CD4-positive, alpha-beta T cell treated with Interleukin-15 for 1 hour (primary cell): ENCODE measurements around the gene ABCF3.

Experiments used
- DNase-seq: peaks from one replicate; pipeline ENCODE4 v3.0.0-alpha.2; 2020

ABCF3 gene

DNA sequence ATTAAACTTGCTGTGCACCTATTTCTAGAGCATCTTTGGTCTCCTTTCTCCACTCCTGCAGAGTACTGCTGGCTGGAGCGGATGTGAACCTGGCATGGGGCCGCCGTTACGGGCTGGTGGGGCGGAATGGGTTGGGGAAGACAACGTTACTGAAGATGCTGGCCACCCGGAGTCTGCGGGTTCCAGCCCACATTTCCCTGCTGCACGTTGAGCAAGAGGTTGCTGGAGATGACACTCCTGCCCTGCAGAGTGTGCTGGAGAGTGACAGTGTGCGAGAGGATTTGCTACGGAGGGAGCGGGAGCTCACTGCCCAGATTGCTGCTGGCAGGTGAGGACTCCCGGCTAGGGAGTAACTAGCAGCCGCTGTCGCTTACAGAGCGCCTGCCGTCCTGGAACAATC, 2.1 kb downstream of the ABCF3 start:
- no peak for DNase-seq

DNA sequence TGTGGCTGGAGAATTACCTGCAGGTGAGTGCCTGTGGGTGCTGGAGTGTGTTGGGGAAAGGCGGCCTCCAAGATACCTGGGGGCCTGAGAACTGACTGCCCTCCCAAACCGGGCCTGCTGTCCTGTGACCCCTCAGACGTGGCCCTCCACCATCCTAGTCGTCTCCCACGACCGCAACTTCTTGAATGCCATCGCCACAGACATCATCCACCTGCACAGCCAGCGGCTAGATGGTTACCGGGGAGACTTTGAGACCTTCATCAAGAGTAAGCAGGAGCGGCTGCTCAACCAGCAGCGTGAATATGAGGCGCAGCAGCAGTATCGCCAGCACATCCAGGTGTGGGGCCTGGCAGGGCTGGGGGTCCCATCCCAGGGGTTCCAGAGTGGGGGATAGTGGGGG, 3.4 kb downstream of the ABCF3 start:
- DNase-seq, result no peak

DNA sequence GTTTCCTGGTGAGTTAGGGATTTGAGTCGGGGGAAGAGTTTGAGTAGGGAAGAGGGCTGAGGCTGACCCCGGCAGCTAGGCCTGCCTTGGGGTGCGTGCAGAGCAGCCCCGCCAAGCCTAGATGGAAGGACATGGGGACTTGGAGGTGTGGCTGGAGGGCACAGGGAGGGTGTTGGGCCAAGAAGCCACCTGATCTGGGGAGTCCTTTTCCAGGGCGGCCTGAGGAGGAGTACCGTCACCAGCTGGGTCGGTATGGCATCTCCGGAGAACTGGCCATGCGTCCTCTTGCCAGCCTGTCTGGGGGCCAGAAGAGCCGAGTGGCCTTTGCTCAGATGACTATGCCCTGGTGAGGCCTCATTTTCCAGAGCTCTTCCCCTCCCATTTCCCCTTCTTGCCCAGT, 6.9 kb downstream of the ABCF3 start:
- DNase-seq, result no peak

DNA sequence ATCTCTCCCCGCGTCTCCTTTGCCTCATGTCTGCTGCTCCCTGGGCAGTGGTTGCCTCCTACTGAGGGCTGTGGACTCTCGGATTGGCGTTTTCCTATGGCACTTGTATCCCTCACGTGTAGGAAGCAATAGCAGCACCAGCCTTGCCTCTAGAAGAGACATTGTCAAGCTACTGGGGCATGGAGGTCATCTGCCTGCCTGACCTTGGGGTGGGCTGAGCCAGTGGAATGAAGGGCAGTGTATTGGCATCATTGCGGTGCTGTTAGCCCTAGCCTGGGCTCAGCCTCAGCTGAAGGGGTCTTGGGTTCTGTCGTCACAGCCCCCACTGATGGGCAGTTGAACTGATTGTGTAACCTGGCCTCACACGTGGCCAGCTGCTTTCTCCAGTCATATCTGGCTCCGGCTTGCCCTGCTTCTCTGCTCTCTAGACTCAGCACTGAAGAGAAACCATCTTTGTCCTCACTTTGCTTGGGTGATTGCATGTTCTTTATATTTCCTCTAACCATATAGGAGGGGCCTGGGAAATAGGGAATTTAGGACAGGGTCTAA, 8.1 kb downstream of the ABCF3 start:
- no peak for DNase-seq

DNA sequence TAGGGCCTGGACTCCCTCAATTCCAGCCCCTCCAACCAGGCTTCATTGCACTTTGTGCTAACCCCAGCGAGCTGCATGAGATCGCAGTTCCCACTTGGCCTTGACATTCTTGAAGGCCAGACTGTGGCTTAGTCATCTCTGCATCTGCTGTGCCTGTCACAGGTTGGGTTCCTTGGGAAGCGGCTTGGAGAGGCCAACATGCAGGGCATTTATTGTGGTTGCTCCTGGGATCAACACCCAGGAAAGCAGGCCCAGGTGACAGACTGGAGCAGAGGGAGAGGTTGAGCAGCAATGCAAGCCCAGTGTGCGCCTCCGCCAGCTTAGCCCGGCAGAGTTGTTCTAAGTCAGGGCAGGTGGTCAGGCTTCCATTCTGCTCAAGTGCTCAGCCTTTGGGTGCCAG, 10.5 kb downstream of the ABCF3 start:
- DNase-seq, result no peak

DNA sequence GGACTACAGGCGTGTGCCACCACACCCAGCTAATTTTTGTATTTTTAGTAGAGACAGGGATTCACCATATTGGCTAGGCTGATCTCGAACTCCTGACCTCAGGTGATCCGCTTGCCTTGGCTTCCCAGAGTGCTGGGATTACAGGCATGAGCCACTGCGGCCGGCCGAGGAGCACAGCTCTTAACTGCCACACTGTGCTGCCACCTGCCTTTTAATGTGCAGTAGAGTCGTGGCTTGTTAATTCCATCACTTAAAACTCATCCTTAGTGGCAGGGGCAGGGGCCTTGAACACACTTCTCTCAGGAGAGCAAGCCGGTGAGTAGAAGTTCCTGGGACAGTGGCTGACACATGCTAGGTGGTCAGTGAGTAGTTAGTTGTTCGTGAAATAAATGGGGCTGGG, 12.5 kb downstream of the ABCF3 start:
- no peak for DNase-seq

DNA sequence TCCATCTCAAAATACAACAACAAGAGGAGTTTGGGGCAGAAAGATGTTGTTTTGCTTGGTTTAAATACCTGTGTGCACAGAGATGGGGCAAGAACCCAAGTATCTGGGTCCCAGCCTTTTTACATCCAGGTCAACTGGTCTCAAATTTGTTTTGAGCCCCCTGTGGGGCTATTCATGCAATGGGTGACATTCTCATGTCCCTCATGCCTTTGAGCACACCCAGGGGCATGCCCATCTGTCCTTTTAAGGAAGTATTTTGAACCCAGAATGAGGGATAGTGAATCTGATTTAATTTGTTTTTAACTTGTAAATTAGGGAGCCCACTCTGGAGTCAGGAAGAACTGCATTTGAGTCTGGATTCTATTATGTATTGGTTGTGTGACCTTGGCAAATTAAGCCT, 14.8 kb downstream of the ABCF3 start:
- DNase-seq, result no peak

DNA sequence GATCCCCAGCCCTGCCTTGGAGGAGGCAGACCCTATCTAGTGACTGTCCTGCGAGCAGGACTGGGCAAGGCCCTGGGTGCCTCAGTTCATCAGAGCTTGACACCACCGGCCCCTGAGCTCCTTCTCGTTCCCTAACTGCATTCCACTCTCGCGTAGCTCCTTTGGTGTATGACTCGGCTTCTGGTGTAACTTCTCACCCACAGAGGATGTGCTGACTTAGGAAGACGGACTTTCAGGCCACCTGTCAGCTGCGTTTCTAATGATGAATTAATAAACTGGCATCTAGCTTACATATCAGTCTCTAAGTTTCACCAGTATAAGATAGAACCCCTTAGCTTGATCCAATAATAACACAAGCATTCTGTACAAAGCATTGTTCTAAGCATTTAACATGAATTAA, 17.5 kb downstream of the ABCF3 start:
- DNase-seq, result no peak

DNA sequence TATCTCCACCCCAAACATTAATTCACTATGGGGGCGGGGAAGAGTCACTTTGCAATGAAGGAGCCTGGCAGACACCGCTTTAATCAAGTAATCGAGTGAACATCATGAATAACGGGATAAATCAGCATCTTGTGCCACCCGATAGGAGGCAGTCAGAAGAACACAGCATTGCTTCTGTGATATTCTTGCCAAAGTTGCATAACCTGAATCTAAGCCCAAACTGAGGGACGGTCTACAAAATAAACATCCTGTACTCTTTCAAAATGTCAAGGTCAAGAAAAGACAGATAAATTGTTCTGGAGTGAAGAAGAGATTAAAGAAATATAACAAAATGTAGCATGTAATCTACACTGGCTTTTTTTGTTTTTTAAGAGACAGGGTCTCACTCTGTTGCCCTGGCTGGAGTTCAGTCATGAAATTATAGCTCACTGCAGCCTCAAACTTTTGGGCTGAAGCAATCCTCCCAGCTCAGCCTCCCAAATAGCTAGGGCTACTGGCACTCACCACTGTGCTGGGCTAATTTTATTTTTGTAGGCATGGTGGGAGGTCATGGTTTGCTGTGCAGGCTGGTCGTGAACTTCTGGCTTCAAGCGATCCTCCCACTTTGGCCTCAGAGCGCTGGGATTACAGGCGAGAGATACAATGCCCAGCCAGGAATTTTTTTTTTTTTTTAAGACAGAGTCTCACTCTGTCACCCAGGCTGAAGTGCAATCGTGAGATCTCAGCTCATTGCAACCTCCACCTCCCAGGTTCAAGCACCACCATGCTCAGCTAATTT, 23.3 kb downstream of the ABCF3 start:
- DNase-seq, result no peak

DNA sequence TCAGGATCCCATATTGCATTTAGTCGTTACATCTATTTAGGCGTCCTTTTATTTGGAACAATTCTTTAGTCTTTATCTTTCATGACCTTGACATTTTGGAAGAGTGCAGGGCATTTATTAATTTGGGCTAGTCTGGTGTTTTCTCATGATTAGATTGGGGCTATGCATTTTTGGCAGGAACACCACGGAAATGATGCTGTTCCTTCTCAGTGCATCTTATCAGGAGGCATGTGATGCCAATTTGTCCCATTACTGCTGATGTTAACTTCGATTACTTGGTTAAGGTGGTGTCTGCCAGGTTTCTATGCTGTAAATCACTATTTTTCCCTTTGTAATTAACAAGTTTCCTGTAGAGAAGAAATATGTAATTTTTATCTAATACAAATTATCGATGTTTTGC, 25.3 kb downstream of the ABCF3 start:
- no peak for DNase-seq

DNA sequence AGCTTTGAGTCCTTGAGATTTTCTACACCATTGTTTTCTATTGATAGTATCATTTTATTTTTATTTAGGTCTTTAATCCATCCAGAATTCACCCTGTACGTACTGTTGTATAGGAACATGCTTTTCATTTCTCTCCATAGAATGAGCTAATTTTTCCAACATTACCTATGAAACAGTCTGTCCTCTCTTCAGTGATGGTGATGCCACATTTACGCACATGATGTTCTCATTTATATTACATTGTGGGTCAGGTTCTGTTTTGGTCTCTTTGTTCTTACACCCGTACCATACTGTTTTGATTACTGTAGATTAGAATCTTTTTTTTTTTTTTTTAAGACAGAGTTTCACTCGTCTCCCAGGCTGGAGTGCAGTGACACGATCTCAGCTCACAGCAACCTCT, 25.7 kb downstream of the ABCF3 start:
- no peak for DNase-seq

DNA sequence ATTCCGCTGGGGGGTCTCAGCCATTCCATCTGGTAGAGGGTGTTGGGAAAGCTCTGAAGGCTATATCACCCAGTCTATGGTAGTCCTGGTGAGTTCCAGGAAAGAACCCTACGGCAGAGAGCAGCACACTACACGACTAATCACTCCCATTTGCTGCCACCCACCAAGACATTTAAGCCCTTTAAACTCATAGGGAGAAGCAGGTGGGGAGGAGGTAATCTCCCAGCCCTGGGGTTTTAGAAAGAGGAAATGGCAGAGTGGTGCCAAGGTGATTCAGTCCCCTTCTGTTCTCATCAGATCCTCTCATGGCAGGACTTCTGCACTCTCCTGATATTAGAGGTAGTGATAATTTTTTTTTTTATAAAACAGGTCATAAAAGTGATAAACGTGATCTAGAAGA, 32.8 kb downstream of the ABCF3 start:
- no peak for DNase-seq

DNA sequence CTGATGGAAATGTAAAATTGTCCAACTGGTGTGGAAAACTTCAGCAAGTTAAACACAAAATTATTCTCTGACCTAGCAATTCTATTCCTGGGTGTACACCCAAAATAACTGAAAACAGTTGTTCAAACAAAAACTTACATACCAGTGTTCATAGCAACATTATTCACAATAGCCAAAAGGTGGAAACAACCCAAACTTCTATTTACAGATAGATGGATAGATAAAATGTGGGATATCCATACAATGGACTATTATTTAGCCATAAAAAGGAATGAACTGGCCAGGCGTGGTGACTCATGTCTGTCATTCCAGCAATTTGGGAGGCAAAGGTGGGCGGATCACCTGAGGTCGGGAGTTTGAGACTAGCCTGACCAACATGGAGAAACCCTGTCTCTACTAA, 36.5 kb downstream of the ABCF3 start:
- DNase-seq, result no peak

DNA sequence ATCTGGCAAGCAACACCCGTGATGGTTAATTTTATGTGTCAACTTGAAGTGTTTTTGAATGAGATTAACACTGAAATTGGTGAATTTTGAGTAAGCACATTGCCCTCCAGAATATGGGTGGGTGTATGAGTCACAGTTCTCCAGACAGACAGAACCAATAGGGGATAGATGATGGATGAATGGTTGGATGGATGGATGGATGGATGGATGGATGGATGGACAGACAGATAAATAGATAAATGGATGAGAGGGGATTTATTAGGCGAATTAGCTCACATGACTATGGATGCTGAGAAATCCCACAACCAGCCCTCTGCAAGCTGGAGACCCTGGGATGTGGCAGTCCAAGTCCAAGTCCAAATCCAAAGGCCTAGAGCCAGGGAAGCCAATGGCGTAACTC, 37.9 kb downstream of the ABCF3 start:
- DNase-seq, result no peak

DNA sequence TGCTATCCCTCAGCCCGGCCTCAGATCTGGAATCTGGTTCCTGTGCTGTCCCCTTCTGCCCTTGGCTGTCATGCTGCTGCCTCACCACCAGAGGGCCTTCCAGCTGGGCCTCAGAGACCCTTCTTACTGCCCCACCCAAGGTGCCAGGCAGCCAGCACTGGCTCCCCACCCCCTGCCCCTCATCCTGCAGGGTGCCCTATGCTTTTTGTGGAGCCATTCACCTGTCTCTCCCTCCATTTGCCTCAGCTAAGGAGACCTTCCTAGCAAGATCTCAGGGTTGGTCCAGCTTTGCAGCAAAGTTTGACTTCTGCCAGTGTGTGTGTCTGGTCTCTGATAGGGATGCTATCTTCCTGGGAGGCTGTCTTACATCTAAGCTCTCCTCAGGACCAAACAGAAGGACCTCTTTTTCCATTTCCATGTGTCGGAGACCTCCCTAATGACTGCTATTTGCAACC, 41.5 kb downstream of the ABCF3 start:
- DNase-seq, result peak; percentile 47

DNA sequence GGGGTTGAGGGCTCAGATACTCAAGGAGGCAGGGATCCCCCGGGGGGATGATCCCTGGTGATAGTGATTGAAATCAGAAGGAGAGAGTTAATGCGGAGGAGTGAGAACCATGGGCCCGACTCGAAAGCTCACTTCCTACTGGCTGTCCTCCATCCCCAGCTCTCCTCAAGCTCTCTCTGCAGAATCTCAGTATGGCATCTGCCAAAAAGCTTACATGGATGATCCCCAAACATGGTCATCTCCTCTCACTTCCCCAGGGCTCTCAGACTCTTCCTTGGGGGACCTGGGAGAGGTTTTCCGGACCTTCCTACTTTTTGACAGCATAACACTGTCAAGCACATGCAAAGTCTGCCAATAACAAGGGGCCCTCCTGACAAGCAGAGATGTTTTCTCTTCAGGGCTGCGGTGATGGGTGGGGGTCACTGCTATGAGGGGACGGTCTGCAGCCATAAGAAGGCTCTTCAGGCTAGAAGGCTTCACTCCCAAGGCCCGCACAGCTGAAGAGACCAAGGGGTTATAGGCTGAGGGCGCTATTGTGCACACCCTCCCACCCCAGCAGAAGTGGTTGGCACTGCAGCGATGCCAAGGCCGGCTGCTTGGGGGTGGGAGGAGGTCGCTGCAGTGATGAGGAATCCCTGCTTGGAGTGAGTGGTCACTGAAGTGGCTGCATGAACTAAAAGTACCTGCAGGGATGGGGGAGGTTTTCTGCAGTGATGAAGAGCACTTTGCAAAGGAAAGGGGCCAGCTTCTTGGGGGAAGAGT, 42.6 kb downstream of the ABCF3 start:
- no peak for DNase-seq

DNA sequence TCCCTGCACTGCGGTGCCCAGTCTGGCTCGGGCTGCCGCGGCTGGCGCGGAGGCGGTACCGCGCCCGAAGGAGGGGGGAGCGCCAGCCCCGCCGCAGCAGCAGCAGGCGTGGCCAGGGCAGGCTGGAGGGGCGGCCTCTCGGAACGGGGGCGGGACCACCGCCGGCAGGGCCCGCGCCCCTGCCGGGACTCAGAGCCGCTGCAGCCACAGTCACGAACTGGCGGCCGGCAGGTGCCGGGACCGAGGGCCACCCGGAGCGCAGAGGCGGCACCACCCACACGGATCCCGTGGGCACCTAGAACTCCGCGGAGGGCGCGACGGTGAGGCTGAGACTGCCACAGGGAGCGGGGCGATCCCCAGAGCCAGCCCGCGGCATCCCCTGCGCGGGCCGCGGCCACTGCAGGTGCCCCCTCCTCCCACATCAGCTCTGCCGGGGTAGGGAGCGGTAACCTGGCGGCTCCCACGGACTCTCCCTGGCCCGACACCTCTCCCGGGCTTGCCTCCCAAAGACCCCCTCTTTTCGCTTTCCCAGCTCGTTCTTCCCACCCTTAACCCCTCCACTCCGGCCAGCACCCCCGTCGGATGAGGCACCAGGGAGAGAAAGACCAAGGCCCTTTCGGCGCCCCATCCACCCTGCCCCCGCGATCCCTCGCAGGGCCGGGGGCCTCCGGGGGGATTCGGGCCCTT, 43.5 kb downstream of the ABCF3 start, which contains the start of gene VWA5B2:
Gene VWA5B2, plus strand, starts transcription at position 192 of the 687 bp plus-strand sequence. CDS start 944 bp downstream, outside the sequence.
- peak; percentile 81 for DNase-seq

DNA sequence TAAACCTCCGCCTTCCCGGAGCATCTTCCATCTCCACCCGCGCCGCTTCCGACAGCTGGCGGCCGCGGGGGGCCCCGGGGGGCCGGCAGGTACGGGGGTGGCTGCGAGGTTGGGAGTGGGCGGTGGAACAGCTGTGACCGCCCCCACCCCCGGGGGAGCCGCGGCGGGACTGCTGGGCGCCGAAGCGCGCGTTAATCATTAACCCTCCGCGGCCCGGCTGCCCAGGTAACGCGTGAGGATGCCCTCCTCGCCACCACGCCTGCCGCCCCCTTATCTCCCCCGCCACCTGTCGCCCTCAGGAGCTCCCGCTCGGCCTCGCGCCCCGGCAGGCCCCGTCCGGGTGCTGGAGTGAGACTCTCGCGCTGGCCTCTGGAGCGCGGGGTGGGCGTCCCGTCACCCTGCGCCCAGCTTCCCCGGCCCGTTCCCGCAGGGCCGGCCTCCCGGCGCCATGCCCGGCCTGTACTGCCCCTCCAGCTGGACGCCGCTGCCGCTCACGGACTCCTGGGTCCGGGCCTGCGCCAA, 44.1 kb downstream of the ABCF3 start:
- no peak for DNase-seq

DNA sequence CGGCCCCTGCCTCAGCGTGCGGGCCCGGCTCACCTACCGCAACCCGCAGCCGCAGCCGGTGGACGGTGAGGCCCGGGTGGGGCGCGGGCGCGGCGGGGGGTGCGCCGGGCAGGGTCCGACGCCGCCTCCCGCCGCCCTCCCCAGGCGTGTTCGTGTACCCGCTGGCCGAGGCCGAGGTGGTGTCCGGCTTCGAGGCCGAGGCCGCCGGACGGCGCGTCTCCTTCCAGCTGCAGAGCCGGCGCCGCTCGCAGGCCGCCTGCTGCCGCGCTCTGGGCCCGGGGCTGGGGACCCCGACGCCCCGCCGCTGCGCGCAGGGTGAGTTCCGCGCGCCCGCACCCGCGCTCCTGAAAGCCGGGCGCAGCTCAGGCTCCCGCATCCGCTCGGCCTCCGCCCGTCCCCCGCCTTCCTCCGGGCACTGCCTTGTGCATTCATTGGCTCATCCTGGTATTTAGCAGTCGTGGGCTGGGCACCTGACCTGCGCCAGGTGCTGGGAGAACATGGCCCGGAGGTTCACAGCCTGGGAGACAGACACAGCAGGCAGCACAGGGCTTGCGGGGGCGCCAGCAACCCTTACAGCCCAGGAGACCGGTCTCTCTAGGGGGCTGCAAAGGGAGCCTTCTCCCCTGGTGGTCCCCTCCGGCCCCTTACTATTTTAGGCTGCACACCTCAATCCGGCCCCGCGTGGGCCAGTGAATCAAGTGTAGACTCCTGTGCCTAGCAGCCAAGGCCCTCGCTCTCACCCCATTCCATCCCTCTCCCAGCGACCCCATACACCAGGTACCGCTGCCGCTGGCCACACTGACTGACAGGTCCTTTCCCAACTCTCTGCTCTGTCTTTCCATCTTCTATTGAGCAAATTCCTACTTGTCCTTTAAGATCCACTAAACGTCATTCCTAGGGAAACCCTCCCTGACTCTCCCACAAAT, 44.9 kb downstream of the ABCF3 start:
- no peak for DNase-seq

DNA sequence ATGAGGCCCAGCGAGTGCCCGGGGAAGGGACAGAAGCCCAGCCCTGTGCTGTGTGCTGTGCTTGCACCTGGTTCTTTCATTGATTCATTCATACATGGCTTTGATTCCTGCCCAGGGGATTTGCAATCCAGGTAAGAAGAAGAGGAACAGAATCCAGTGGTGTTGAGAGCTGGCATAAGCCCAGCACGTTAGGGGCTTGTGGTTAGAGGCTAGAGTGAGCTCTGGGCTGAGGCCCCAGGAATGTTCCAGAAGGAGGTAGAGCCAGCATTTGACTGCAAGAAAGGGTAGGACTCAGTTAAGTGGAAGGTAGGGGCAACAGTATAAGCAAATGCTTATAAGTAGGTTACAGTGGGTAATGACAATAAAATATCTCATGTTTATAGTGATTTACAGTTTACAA, 45.7 kb downstream of the ABCF3 start:
- DNase-seq, result no peak

DNA sequence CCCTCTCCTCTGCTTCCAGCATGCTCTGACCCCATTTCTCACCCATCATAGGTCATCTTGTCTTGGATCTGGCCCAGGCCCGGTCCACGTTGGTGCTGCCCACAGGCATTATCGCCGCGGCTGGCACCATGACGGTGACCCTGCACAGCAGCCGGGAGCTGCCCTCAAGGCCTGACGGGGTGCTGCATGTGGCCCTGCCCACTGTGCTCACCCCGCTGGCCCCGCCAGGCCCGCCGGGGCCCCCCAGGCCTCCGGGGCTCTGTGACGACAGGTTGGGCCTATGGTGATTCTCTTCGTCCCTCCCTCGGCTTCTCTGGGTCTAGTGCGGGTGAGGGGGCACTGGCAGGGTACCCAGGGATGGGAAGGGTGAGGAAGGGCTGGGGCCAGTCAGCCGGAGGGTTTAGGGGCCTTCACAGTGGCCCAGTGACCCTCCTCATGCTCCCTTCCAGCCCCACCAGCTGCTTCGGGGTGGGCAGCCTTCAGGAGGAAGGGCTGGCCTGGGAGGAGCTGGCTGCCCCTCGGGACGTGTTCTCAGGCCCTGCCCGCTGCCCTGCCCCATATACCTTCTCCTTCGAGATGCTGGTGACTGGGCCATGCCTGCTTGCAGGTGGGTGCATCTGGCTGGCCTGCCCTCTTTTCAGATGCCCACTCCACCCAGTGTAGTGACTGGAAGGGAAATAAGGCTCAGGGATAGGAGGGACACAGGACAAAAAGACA, 47.3 kb downstream of the ABCF3 start:
- DNase-seq, result no peak
